Activated CD4-positive, alpha-beta T cell treated with anti-CD3 and anti-CD28 coated beads, Interleukin-2, amount 10 ng/mL, durations not matched to agents 7 days and 5 days (primary cell): ENCODE data around the gene CLRN1. TPM values are rescaled to one million over a fixed set of nuclear protein-coding genes. Genes with fewer than 3 reads are reported as not detected.
"Not testable (repeated sequence)": the region's sequence is repeated elsewhere in the genome, so short reads cannot be mapped to it uniquely, and the experiment has no call there.

Experiments used
- CTCF ChIA-PET: fragments of 350-600 bp; sonication (Branson Sonifier 250); formaldehyde crosslinking; loops from one replicate; lab custom pipeline; 2021; ENCODE audit warnings: antibody characterized with exemption; lab: Charles Lee
- POLR2A ChIA-PET: fragments of 350-600 bp; sonication (Branson Sonifier 250); formaldehyde crosslinking; loops from one replicate; lab custom pipeline; 2021; ENCODE audit warnings: antibody characterized with exemption; lab: Charles Lee
- DNase-seq: peaks from one replicate; pipeline ENCODE4 v3.0.0-alpha.2; 2020
- H3K27ac Mint-ChIP-seq: one replicate; pipeline ENCODE4 v1.8.0; 2021; ENCODE audit warnings: mild to moderate bottlenecking, moderate library complexity, mixed read lengths
- H3K27me3 Mint-ChIP-seq: one replicate; pipeline ENCODE4 v1.8.0; 2021; ENCODE audit warnings: mixed read lengths
- H3K36me3 Mint-ChIP-seq: one replicate; pipeline ENCODE4 v1.8.0; 2021; ENCODE audit warnings: low read depth, mixed read lengths
- H3K4me1 Mint-ChIP-seq: one replicate; pipeline ENCODE4 v1.8.0; 2021; ENCODE audit warnings: mixed read lengths
- H3K4me3 Mint-ChIP-seq: one replicate; pipeline ENCODE4 v1.8.0; 2021; ENCODE audit warnings: mild to moderate bottlenecking, moderate library complexity, mixed read lengths
- H3K9me3 Mint-ChIP-seq: one replicate; pipeline ENCODE4 v1.8.0; 2021; ENCODE audit warnings: mixed read lengths
- total RNA-seq, 2 experiments: library from RNA; stranded (reverse); gene quantifications; one replicate each; pipeline ENCODE4 v1.2.3, GENCODE V29; 2021

The CLRN1 gene
- total RNA-seq, 2 experiments from 2014 or later, result not detected

- H3K4me3 Mint-ChIP-seq, result no peak overlapping the region
- H3K36me3 Mint-ChIP-seq, result no peaks in the 10 kb centered on the region
- H3K27ac Mint-ChIP-seq, result no peak overlapping the region
- H3K4me1 Mint-ChIP-seq, result peaks cover 6% of the 10 kb centered on the region
- DNase-seq, result no peak
- ChIA-PET CTCF (interaction anchor here (1.0 to 1.5 kb wide), 2 partner anchors 8 to 40 kb away, joined by 3 to 4 read pairs; no protein-coding TSS in a partner anchor), POLR2A (no interaction called here)
- H3K27me3 Mint-ChIP-seq, result peaks cover 12% of the 10 kb centered on the region
- H3K9me3 Mint-ChIP-seq, result no peaks in the 10 kb centered on the region
Measured at GRCh38 chr3:151002003-151002981, 29.8 kb upstream of the CLRN1 start.

DNA sequence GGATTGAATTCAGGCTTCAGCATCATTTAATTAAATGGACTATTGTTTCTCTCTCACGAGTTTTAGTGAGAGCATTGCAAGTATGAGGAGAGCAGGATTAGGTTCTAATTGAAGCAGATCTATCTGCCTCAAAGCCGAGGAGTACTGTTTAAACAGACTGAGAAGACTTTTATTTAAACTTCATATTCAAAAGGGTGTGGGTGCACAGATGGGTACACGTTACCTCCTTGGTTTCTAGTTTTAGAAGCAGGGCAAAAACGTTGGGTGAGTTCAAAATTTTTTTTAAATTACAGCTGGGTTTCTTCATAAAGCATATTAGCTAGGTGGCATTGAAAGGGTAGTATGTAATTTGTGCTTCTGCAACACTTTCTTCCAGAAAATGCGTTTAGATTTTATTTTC lies 26.5 kb upstream of the CLRN1 start:
- Mint-ChIP-seq H3K4me3 (no peak overlapping the region), H3K27ac (no peak overlapping the region), H3K9me3 (no peaks in the 10 kb centered on the region), H3K4me1 (peaks cover 6% of the 10 kb centered on the region), H3K27me3 (peaks cover 8% of the 10 kb centered on the region), H3K36me3 (no peaks in the 10 kb centered on the region)
- CTCF ChIA-PET, result no interaction called here
- DNase-seq, result no peak
- POLR2A ChIA-PET, result no interaction called here

DNA sequence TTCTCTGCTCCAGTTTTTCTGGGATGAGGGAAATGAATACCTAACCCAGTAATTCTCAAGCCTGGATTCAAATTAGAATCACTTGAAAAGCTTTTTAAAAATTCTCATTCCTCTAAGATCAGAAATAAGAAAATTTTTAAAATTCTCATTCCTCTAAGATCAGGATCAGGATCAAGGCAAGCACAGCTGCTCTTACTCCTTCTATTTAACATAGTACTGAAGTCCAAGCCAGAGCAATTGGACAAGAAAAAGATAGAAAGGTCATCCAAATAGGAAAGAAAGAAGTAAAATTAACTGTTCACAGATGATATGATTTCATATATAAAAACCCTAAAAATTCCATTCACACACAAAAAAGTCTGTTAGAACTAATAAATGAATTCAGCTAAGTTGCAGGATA lies 24.2 kb upstream of the CLRN1 start:
- peaks cover 20% of the 10 kb centered on the region for H3K27me3 Mint-ChIP-seq
- H3K9me3 Mint-ChIP-seq, result no peaks in the 10 kb centered on the region
- H3K27ac Mint-ChIP-seq, result no peak overlapping the region
- no peak for DNase-seq
- ChIA-PET POLR2A (no interaction called here), CTCF (interaction anchor here (1.1 kb wide), 1 partner anchor 518 kb away, joined by 3 read pairs; no protein-coding TSS in a partner anchor)
- no peak overlapping the region for H3K4me3 Mint-ChIP-seq
- peaks cover 10% of the 10 kb centered on the region for H3K4me1 Mint-ChIP-seq
- H3K36me3 Mint-ChIP-seq, result no peaks in the 10 kb centered on the region

DNA sequence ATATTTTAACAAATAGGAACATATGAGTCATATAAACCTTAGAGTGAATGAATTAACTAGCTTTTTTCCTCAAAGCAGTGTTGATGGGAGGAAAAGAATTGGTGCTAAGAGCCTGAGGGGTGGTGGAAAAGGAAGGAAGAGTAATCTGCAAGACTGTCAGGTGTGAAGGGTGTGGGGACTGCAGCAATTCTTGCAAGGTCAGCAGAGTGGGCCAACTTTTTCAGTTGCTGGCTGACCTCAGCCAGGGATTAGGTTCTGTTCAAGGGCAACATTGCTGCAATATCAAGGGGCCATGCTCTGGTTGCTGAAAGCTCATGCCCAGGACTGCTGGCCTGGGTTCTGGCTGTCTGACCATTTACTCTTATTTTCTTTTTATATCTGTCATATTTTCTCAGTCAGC lies 23.0 kb upstream of the CLRN1 start:
- no peaks in the 10 kb centered on the region for H3K9me3 Mint-ChIP-seq
- H3K27me3 Mint-ChIP-seq, result peaks cover 26% of the 10 kb centered on the region
- no peak overlapping the region for H3K4me3 Mint-ChIP-seq
- ChIA-PET POLR2A (no interaction called here), CTCF (interaction anchor here (0.9 kb wide), 1 partner anchor 70 kb away, joined by 3 read pairs; no protein-coding TSS in a partner anchor)
- H3K27ac Mint-ChIP-seq, result no peak overlapping the region
- no peak for DNase-seq
- H3K36me3 Mint-ChIP-seq, result no peaks in the 10 kb centered on the region
- peaks cover 10% of the 10 kb centered on the region for H3K4me1 Mint-ChIP-seq

DNA sequence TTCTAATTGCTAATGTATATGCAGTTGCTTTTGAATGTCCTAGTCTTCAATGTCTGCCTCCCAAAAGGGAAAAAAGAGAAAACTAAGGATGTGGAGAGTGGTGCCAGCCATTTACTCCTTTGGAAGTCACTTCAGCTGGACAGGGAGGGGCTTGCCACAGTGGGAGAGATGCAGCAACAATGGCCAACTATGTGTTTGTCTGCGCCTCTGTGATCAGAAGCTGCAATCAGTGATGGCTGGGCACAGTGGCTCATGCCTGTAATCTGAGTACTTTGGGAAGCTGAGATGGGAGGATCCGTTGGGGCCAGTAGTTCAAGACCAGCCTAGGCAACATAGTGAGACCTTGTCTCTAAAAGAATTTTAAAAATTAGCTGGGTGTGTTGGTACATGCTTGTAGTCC lies 16.7 kb upstream of the CLRN1 start:
- Mint-ChIP-seq H3K36me3 (no peaks in the 10 kb centered on the region), H3K4me3 (no peak overlapping the region), H3K9me3 (peaks cover 2% of the 10 kb centered on the region), H3K27me3 (peaks cover 50% of the 10 kb centered on the region), H3K27ac (no peak overlapping the region), H3K4me1 (peaks cover 4% of the 10 kb centered on the region)
- no peak for DNase-seq
- ChIA-PET CTCF (no interaction called here), POLR2A (no interaction called here)

DNA sequence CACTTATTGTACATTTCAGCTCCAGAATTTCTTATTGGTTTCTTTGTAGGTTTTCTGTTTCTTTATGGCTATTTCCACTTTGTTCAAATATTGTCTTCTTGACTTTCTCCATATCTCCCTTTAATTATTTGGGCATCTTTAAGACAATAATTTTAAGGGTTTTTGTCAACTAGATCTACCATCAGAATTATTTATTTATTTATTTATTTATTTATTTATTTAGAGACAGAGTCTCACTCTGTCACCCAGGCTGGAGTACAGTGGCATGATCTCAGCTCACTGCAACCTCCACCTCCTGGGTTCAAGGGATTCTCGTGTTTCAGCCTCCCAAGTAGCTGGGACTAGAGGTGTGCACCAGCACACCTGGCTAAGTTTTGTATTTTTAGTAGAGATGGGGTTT lies 15.9 kb upstream of the CLRN1 start:
- POLR2A ChIA-PET, H3K27ac Mint-ChIP-seq, H3K36me3 Mint-ChIP-seq, CTCF ChIA-PET, H3K9me3 Mint-ChIP-seq, H3K4me3 Mint-ChIP-seq, DNase-seq, H3K4me1 Mint-ChIP-seq: not testable (repeated sequence)
- H3K27me3 Mint-ChIP-seq, result peaks cover 55% of the 10 kb centered on the region

DNA sequence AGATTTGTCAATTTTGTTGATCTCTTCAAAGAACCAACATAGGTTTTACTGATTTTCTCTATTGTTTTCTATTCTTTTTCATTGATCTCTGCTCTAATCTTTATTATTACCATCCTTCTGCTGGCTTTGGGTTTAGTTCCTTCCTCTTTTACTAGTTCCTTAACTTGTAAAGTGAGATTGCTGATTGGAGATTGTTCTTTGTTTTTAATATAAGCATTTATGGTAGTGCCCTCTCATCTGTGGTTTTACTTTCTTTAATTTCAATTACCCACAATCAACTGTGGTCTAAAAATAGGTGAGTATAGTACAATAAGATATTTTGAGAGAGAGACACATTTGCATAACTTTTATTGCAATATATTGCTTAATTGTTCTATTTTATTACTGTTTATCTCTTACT lies 13.2 kb upstream of the CLRN1 start:
- H3K4me3 Mint-ChIP-seq, result no peak overlapping the region
- peaks cover 2% of the 10 kb centered on the region for H3K9me3 Mint-ChIP-seq
- ChIA-PET CTCF (no interaction called here), POLR2A (no interaction called here)
- H3K27me3 Mint-ChIP-seq, result peaks cover 52% of the 10 kb centered on the region
- DNase-seq, result no peak
- H3K36me3 Mint-ChIP-seq, result no peaks in the 10 kb centered on the region
- H3K27ac Mint-ChIP-seq, result no peak overlapping the region
- no peaks in the 10 kb centered on the region for H3K4me1 Mint-ChIP-seq

GRCh38 chr3:150984066-150984465 lies 11.5 kb upstream of the CLRN1 start:
- CTCF ChIA-PET, result no interaction called here
- no peaks in the 10 kb centered on the region for H3K36me3 Mint-ChIP-seq
- no peak overlapping the region for H3K27ac Mint-ChIP-seq
- no peak for DNase-seq
- no peaks in the 10 kb centered on the region for H3K4me1 Mint-ChIP-seq
- POLR2A ChIA-PET, result no interaction called here
- H3K9me3 Mint-ChIP-seq, result no peaks in the 10 kb centered on the region
- no peak overlapping the region for H3K4me3 Mint-ChIP-seq
- H3K27me3 Mint-ChIP-seq, result peaks cover 48% of the 10 kb centered on the region

GRCh38 chr3:150978566-150979148 lies 6.1 kb upstream of the CLRN1 start:
- H3K4me1 Mint-ChIP-seq, result no peaks in the 10 kb centered on the region
- peaks cover 26% of the 10 kb centered on the region for H3K27me3 Mint-ChIP-seq
- POLR2A ChIA-PET, result no interaction called here
- DNase-seq, result no peak
- CTCF ChIA-PET, result interaction anchor here (1.2 kb wide), 1 partner anchor 16 kb away, joined by 3 read pairs; no protein-coding TSS in a partner anchor
- H3K27ac Mint-ChIP-seq, result no peak overlapping the region
- no peak overlapping the region for H3K4me3 Mint-ChIP-seq
- H3K9me3 Mint-ChIP-seq, result no peaks in the 10 kb centered on the region
- no peaks in the 10 kb centered on the region for H3K36me3 Mint-ChIP-seq

DNA sequence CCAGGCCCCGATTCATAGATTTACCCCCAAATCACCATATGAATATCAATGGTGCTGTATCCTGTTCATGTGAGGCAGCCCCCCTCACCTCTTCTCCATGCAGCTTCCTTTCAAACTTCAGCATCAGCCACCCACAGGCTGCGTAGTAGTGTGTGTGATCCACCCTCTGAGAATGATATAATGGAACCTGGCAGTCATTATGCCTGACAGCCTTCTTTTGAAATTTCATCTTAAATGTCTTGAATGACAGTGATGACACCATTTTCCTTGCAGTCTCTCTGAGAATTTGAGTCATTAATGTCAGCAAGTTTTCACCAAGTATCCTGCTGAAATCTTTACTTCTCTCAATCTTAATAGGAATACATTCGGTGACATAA lies 3.5 kb upstream of the CLRN1 start:
- Mint-ChIP-seq H3K27me3 (peaks cover 27% of the 10 kb centered on the region), H3K9me3 (no peaks in the 10 kb centered on the region), H3K4me1 (no peaks in the 10 kb centered on the region), H3K4me3 (no peak overlapping the region), H3K36me3 (no peaks in the 10 kb centered on the region), H3K27ac (no peak overlapping the region)
- ChIA-PET CTCF (no interaction called here), POLR2A (no interaction called here)
- no peak for DNase-seq

DNA sequence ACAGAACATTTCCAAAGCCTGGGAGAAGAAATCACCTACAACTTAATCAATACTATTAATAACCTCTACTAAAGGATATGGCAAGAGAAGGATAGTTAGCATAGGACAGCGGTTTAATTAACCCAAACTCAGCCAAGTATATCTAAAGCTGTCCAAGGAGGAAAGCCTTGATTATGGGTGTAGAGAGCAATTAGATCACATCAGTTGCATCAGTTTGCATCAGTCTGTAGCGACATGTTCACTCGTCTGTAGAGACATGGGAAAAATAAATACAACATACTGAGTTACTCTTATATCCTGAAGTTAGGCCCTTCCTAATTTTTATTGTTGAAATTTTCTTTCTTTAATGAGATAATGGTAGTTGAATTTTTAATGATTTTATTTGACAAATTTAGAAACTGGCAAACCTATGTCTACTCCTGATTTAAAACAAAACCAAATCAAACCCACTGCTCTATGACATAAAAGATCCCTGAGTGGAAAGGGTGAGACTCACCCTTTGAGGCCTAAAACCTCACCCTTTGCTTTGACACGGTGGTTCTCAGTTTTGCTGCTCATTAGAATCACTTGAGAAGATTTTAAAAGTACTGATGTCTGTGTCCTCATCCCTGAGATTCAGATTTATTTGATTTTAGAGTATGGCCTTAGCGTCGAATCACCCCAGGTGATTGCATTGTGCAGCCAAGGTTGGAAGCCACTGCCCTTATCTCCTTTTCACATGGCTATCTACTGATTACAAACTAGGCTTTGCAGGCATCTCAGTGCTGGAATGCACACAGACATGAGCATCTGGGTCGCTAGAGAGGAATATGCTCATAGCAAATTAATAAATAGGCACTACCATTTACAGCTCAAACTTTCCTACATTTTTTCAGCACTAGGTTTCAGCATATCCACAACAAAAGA lies 2.8 kb upstream of the CLRN1 start:
- Mint-ChIP-seq H3K4me1 (no peaks in the 10 kb centered on the region), H3K27me3 (peaks cover 26% of the 10 kb centered on the region), H3K36me3 (no peaks in the 10 kb centered on the region), H3K4me3 (no peak overlapping the region), H3K27ac (no peak overlapping the region), H3K9me3 (no peaks in the 10 kb centered on the region)
- no peak for DNase-seq
- ChIA-PET CTCF (no interaction called here), POLR2A (no interaction called here)

DNA sequence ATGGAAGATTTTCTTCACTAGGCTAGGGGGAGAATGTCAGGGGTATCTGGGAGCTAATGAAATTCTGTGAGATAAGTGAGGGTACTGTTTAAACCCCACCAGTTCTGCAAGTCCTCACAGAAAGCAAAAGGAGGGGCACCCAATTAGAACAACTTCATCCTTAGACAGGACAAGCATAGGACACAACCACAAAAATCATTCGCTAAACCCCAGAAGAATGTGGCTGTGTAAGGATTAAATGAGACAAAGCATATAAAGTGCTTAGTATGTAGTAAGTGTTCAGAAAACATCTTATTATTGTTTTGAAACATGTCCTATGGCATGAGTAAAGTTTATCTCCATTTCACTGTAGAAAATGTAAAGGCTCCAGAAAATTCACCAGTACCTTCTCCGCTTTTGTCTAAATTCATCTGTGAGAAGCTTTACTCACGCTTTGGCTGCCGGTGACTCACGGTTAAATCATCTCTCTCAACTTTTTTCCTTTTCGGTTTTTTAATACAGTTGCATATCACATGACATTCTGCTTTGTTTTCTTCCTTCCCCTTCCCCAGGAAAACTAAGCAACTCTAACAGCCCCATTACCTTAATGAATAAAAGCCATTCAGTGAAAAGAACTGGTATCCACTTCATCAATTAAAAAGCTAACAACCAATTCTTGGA lies 1.7 kb downstream of the CLRN1 start:
- H3K36me3 Mint-ChIP-seq, result no peaks in the 10 kb centered on the region
- H3K4me3 Mint-ChIP-seq, result no peak overlapping the region
- CTCF ChIA-PET, result no interaction called here
- H3K4me1 Mint-ChIP-seq, result no peaks in the 10 kb centered on the region
- H3K27ac Mint-ChIP-seq, result no peak overlapping the region
- DNase-seq, result no peak
- peaks cover 32% of the 10 kb centered on the region for H3K27me3 Mint-ChIP-seq
- H3K9me3 Mint-ChIP-seq, result no peaks in the 10 kb centered on the region
- POLR2A ChIA-PET, result no interaction called here
